NCI-H1092 treated with DMSO at 0.1 percent for 48 hours (cell line): ENCODE results near the gene NDUFB6.
"Not testable (repeated sequence)": the region's sequence is repeated elsewhere in the genome, so short reads cannot be mapped to it uniquely, and the experiment has no call there.

Source experiments
- DNase-seq: peaks from one replicate; lab custom pipeline; 2025; lab: John Stamatoyannopoulos, UW

NDUFB6 gene

GRCh38 chr9:32571969-32572899 lies 725 bp downstream of the NDUFB6 start:
- peak; percentile 73 for DNase-seq

GRCh38 chr9:32570262-32570661 lies 2.7 kb downstream of the NDUFB6 start:
- no peak for DNase-seq

GRCh38 chr9:32566770-32567169 lies 6.2 kb downstream of the NDUFB6 start:
- DNase-seq = no peak

- DNase-seq = no peak
These were observed 7.0 kb downstream of the NDUFB6 start for GRCh38 chr9:32565967-32566366.

- DNase-seq = no peak
These were observed 14.5 kb downstream of the NDUFB6 start for GRCh38 chr9:32558408-32558934.

GRCh38 chr9:32554591-32554990 lies 18.4 kb downstream of the NDUFB6 start:
- no peak for DNase-seq

GRCh38 chr9:32554107-32554506 lies 18.9 kb downstream of the NDUFB6 start:
- no peak for DNase-seq

GRCh38 chr9:32552172-32552872 lies 20.6 kb downstream of the NDUFB6 start, which contains the start of the genes SMIM27 and TOPORS:
TSS of gene SMIM27 (plus strand) at chr9:32552327. CDS start at chr9:32552435, 108 bp downstream.
TSS of gene TOPORS (minus strand) at chr9:32552586. CDS start at chr9:32552436, 150 bp downstream.
- DNase-seq = peak; percentile 98

GRCh38 chr9:32551276-32552051 lies 21.5 kb downstream of the NDUFB6 start:
- DNase-seq = peak; percentile 90

- peak; percentile 98 for DNase-seq
These were observed 22.2 kb downstream of the NDUFB6 start for GRCh38 chr9:32550562-32551275.

- peak; percentile 38 for DNase-seq
These were observed 22.8 kb downstream of the NDUFB6 start for GRCh38 chr9:32550150-32550561.

GRCh38 chr9:32548213-32548612 lies 24.7 kb downstream of the NDUFB6 start:
- not testable (repeated sequence) for DNase-seq

- DNase-seq = no peak
These were observed 27.1 kb downstream of the NDUFB6 start for GRCh38 chr9:32545884-32546283.

GRCh38 chr9:32543047-32543446 lies 29.9 kb downstream of the NDUFB6 start:
- DNase-seq = no peak

- no peak for DNase-seq
These were observed 39.1 kb downstream of the NDUFB6 start for GRCh38 chr9:32533816-32534215.

- DNase-seq = no peak
These were observed 39.6 kb downstream of the NDUFB6 start for GRCh38 chr9:32533336-32533735.

GRCh38 chr9:32526707-32527048 lies 46.3 kb downstream of the NDUFB6 start:
- no peak for DNase-seq

GRCh38 chr9:32526041-32526706 lies 46.8 kb downstream of the NDUFB6 start, which contains the start of gene RIGI:
TSS of gene RIGI (minus strand) at chr9:32526196. CDS start at chr9:32526166, 30 bp downstream.
- DNase-seq = peak; percentile 87

- no peak for DNase-seq
These were observed 47.3 kb downstream of the NDUFB6 start for GRCh38 chr9:32525709-32526030.

GRCh38 chr9:32524892-32525708 lies 47.9 kb downstream of the NDUFB6 start:
- DNase-seq = no peak
